Sigmoid colon (tissue), 4 donors: Measurements from ENCODE around the gene MAP2.

Experiments
- EP300 ChIP-seq, 4 donors: sonication (generic); formaldehyde crosslinking; IDR thresholded peaks; one replicate each; pipeline ENCODE4 v1.6.1; 2017; ENCODE audit warnings: antibody characterized with exemption in 4 of 4
- POLR2AphosphoS5 ChIP-seq, 4 donors: sonication (generic); formaldehyde crosslinking; IDR thresholded peaks; one replicate each; pipeline ENCODE4 v1.6.1; 2017; ENCODE audit warnings: antibody characterized with exemption in 4 of 4
- TF ChIP-seq, protein P1 (sequence below), 4 experiments: fragments of 450-650 bp in 3 of 4; fragments of 200-600 bp in 1 of 4; IDR thresholded peaks; one replicate each; pipeline ENCODE4 v1.5.1; 2016 to 2019; ENCODE audit warnings: antibody characterized with exemption in 4 of 4, mild to moderate bottlenecking in 3 of 4, moderate library complexity in 2 of 4

- TF ChIP-seq, protein P1, sequence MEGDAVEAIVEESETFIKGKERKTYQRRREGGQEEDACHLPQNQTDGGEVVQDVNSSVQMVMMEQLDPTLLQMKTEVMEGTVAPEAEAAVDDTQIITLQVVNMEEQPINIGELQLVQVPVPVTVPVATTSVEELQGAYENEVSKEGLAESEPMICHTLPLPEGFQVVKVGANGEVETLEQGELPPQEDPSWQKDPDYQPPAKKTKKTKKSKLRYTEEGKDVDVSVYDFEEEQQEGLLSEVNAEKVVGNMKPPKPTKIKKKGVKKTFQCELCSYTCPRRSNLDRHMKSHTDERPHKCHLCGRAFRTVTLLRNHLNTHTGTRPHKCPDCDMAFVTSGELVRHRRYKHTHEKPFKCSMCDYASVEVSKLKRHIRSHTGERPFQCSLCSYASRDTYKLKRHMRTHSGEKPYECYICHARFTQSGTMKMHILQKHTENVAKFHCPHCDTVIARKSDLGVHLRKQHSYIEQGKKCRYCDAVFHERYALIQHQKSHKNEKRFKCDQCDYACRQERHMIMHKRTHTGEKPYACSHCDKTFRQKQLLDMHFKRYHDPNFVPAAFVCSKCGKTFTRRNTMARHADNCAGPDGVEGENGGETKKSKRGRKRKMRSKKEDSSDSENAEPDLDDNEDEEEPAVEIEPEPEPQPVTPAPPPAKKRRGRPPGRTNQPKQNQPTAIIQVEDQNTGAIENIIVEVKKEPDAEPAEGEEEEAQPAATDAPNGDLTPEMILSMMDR (IDR thresholded peaks at IDR 0.05): no peak
- TF ChIP-seq POLR2AphosphoS5 (IDR thresholded peaks at IDR 0.05): no peak
- TF ChIP-seq EP300 (IDR thresholded peaks at IDR 0.05): no peak
Measured at GRCh38 chr2:209663139-209663538, 239.3 kb downstream of the MAP2 start.
